ENCODE results near the gene SLC25A45. TPM values are rescaled to one million over a fixed set of nuclear protein-coding genes. Genes with fewer than 3 reads are reported as not detected.

SLC25A45 gene
- total RNA-seq, 4 donors from 2014 or later, result 0.82 to 7.3 (median 6.8) TPM

- no peak for TF ChIP-seq CTCF (IDR thresholded peaks at IDR 0.05; ENCODE audit: low read depth)
These were observed 33.3 kb upstream of the SLC25A45 start for GRCh38 chr11:65415499-65416340.

GRCh38 chr11:65414776-65415498 lies 32.5 kb upstream of the SLC25A45 start:
- no peak for TF ChIP-seq CTCF (IDR thresholded peaks at IDR 0.05; ENCODE audit: low read depth)

- no peak for TF ChIP-seq CTCF (IDR thresholded peaks at IDR 0.05; ENCODE audit: low read depth)
These were observed 30.0 kb upstream of the SLC25A45 start for GRCh38 chr11:65412271-65413076.

GRCh38 chr11:65411681-65412070 lies 29.2 kb upstream of the SLC25A45 start:
- no peak for TF ChIP-seq CTCF (IDR thresholded peaks at IDR 0.05; ENCODE audit: low read depth)

- TF ChIP-seq CTCF (IDR thresholded peaks at IDR 0.05; ENCODE audit: low read depth), result no peak
These were observed 28.7 kb upstream of the SLC25A45 start for GRCh38 chr11:65410936-65411680.

GRCh38 chr11:65404638-65405339 lies 22.3 kb upstream of the SLC25A45 start:
- no peak for TF ChIP-seq CTCF (IDR thresholded peaks at IDR 0.05; ENCODE audit: low read depth)
